GM21619 (cell line): Measurements from ENCODE around the gene ITGB3BP.
"Not testable (repeated sequence)": the region's sequence is repeated elsewhere in the genome, so short reads cannot be mapped to it uniquely, and the experiment has no call there.

Source experiments
- ATAC-seq: cut with Tn5 transposase; IDR thresholded peaks from one replicate; pipeline ENCODE4 v1.9.1; 2021; ENCODE audit not compliant: unreplicated experiment

Gene ITGB3BP

GRCh38 chr1:63509718-63510117, 13.3 kb downstream of the ITGB3BP start:
- no peak for ATAC-seq

- ATAC-seq, result no peak
Observed at GRCh38 chr1:63506782-63507181, 16.2 kb downstream of the ITGB3BP start.

- ATAC-seq, result no peak
Observed at GRCh38 chr1:63501256-63501655, 21.8 kb downstream of the ITGB3BP start.

GRCh38 chr1:63498106-63498505, 24.9 kb downstream of the ITGB3BP start:
- ATAC-seq, result no peak

- ATAC-seq, result no peak
Observed at GRCh38 chr1:63497577-63497976, 25.4 kb downstream of the ITGB3BP start.

GRCh38 chr1:63487336-63488065, 35.5 kb downstream of the ITGB3BP start:
- ATAC-seq, result no peak

GRCh38 chr1:63486629-63487028, 36.4 kb downstream of the ITGB3BP start:
- no peak for ATAC-seq

- no peak for ATAC-seq
Observed at GRCh38 chr1:63480057-63480456, 43.0 kb downstream of the ITGB3BP start.

GRCh38 chr1:63475761-63476160, 47.3 kb downstream of the ITGB3BP start:
- ATAC-seq, result no peak

GRCh38 chr1:63468683-63469082, 54.3 kb downstream of the ITGB3BP start:
- not testable (repeated sequence) for ATAC-seq

GRCh38 chr1:63466759-63467158, 56.3 kb downstream of the ITGB3BP start:
- no peak for ATAC-seq

GRCh38 chr1:63466181-63466580, 56.8 kb downstream of the ITGB3BP start:
- no peak for ATAC-seq

GRCh38 chr1:63463248-63463647, 59.8 kb downstream of the ITGB3BP start:
- no peak for ATAC-seq

GRCh38 chr1:63461661-63462230, 61.3 kb downstream of the ITGB3BP start:
- ATAC-seq, result no peak

- ATAC-seq, result no peak
Observed at GRCh38 chr1:63458750-63459149, 64.3 kb downstream of the ITGB3BP start.

GRCh38 chr1:63454269-63454668, 68.8 kb downstream of the ITGB3BP start:
- ATAC-seq, result no peak

GRCh38 chr1:63453232-63453631, 69.8 kb downstream of the ITGB3BP start:
- no peak for ATAC-seq

- no peak for ATAC-seq
Observed at GRCh38 chr1:63450416-63450815, 72.6 kb downstream of the ITGB3BP start.

- ATAC-seq, result no peak
Observed at GRCh38 chr1:63448731-63449246, 74.2 kb downstream of the ITGB3BP start.

- ATAC-seq, result no peak
Observed at GRCh38 chr1:63442141-63442475, 80.9 kb downstream of the ITGB3BP start.

GRCh38 chr1:63435161-63435560, 87.9 kb downstream of the ITGB3BP start:
- ATAC-seq, result no peak

- no peak for ATAC-seq
Observed at GRCh38 chr1:63429281-63429680, 93.7 kb downstream of the ITGB3BP start.

GRCh38 chr1:63428815-63429214, 94.2 kb downstream of the ITGB3BP start:
- no peak for ATAC-seq
